ENCODE data around the gene ST6GALNAC5.

ST6GALNAC5 gene

DNA sequence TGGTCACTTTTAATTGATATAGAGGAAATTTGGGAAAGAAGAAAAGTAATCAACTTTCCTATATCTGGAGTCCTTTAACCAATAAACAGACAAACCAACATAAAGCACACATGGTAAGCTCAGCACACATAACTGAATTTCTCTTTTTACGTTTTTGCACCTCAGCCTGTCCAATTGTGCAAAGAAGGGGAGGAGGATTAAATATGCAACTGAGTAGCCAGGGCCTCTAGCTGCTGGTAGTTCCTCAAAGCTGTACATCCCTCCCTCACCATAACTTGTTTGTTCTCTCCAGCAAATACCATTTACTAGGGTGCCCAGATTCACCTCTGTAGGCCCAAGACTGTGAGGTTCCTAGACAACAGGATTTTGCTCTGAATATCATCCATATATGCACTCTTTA lies 25.4 kb downstream of the ST6GALNAC5 start:
- Histone ChIP-seq H2BK120ac (ENCODE audit: low read depth, low read length) (no peak overlapping the region), H3K4ac (ENCODE audit: low read depth in 1 of 2, low read length in 2 of 2) (no peak overlapping the region), H3K27ac (ENCODE audit: low read length, poor library complexity, severe bottlenecking) (no peak overlapping the region), H3K4me2 (ENCODE audit: low read length, poor library complexity, severe bottlenecking) (no peak overlapping the region), H3K4me3 (ENCODE audit: insufficient read depth in 1 of 2, low read depth in 1 of 2, low read length in 2 of 2) (no peak overlapping the region), H3K23ac (ENCODE audit: low read length in 2 of 2) (no peak overlapping the region), H3K9ac (ENCODE audit: low read length) (no peak overlapping the region), H2AFZ (ENCODE audit: low read depth, low read length) (no peak overlapping the region), H3K4me1 (ENCODE audit: control insufficient read depth, insufficient read depth, low read depth, low read length) (no peaks in the 10 kb centered on the region), H3K14ac (ENCODE audit: low read length in 2 of 2) (no peak overlapping the region), H2BK5ac (ENCODE audit: low read depth, low read length, poor library complexity, severe bottlenecking) (no peak overlapping the region), H2BK15ac (ENCODE audit: low read depth, poor library complexity, severe bottlenecking) (no peak overlapping the region), H3K18ac (ENCODE audit: low read depth in 1 of 2, low read length in 2 of 2) (no peak overlapping the region), H3K79me1 (replicated peaks; ENCODE audit: low read length, poor library complexity, severe bottlenecking) (no peaks in the 10 kb centered on the region), H4K8ac (ENCODE audit: low read length) (no peak overlapping the region), H2AK5ac (ENCODE audit: low read length, severe bottlenecking) (no peak overlapping the region), H3K27me3 (ENCODE audit: control insufficient read depth in 1 of 2, insufficient read depth in 1 of 2, low read length in 2 of 2) (no peaks in the 10 kb centered on the region), H3K36me3 (ENCODE audit: control insufficient read depth in 1 of 2, insufficient read depth in 2 of 2, low read depth in 1 of 2, low read length in 2 of 2) (no peaks in the 10 kb centered on the region), H3K9me3 (ENCODE audit: control insufficient read depth, low read length) (peaks cover 4% of the 10 kb centered on the region), H2BK12ac (ENCODE audit: low read length in 2 of 2) (no peak overlapping the region), H4K91ac (ENCODE audit: low read length) (no peak overlapping the region)
- WGBS, result 75% methylated on average over 1 of the region's 1 CpG
- DNase-seq, result no peak

DNA sequence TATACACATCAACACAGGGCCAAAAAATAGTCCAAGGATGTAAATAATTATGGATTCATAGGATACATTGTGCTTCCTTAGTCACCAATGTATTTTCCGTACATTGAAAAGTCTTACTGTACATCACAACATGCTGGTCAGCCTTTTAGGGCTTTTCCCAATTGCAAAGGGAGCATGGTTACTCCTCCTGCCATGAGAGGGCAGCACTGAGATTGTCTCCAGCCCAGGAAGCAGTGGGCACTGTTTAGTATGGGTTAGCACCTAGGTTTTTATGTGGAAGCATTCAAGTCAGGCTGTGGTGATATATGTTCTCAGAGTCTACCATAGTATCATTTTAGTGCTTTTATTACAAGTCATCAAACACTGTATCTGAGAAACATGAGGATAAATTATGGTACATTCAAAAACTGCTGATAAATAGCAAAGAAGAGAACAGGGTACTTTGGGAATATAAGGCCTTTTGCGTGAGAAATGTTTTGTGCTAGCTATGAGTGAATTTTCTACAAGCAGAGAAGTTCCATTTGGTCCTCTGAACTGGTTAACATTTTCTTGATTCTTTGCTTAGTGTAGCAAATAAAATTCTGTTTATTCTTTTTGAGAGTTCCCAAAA lies 34.0 kb downstream of the ST6GALNAC5 start:
- Histone ChIP-seq H3K9ac (ENCODE audit: low read length) (no peak overlapping the region), H3K4me2 (ENCODE audit: low read length, poor library complexity, severe bottlenecking) (no peak overlapping the region), H2BK15ac (ENCODE audit: low read depth, poor library complexity, severe bottlenecking) (no peak overlapping the region), H3K23ac (ENCODE audit: low read length in 2 of 2) (no peak overlapping the region), H2BK12ac (ENCODE audit: low read length in 2 of 2) (no peak overlapping the region), H3K79me1 (replicated peaks; ENCODE audit: low read length, poor library complexity, severe bottlenecking) (no peaks in the 10 kb centered on the region), H2AFZ (ENCODE audit: low read depth, low read length) (no peak overlapping the region), H3K4me1 (ENCODE audit: control insufficient read depth, insufficient read depth, low read depth, low read length) (no peaks in the 10 kb centered on the region), H3K4me3 (ENCODE audit: insufficient read depth in 1 of 2, low read depth in 1 of 2, low read length in 2 of 2) (no peak overlapping the region), H2BK120ac (ENCODE audit: low read depth, low read length) (no peak overlapping the region), H2BK5ac (ENCODE audit: low read depth, low read length, poor library complexity, severe bottlenecking) (no peak overlapping the region), H3K14ac (ENCODE audit: low read length in 2 of 2) (no peak overlapping the region), H3K18ac (ENCODE audit: low read depth in 1 of 2, low read length in 2 of 2) (no peak overlapping the region), H3K9me3 (ENCODE audit: control insufficient read depth, low read length) (no peaks in the 10 kb centered on the region), H4K91ac (ENCODE audit: low read length) (no peak overlapping the region), H3K27ac (ENCODE audit: low read length, poor library complexity, severe bottlenecking) (no peak overlapping the region), H2AK5ac (ENCODE audit: low read length, severe bottlenecking) (no peak overlapping the region), H4K8ac (ENCODE audit: low read length) (no peak overlapping the region), H3K4ac (ENCODE audit: low read depth in 1 of 2, low read length in 2 of 2) (no peak overlapping the region), H3K27me3 (ENCODE audit: control insufficient read depth in 1 of 2, insufficient read depth in 1 of 2, low read length in 2 of 2) (peaks cover 0 to 4% of the 10 kb centered on the region in 2 experiments), H3K36me3 (ENCODE audit: control insufficient read depth in 1 of 2, insufficient read depth in 2 of 2, low read depth in 1 of 2, low read length in 2 of 2) (no peaks in the 10 kb centered on the region)
- peak; percentile 54 for DNase-seq
- 81% methylated on average over 2 of the region's 2 CpGs for WGBS

DNA sequence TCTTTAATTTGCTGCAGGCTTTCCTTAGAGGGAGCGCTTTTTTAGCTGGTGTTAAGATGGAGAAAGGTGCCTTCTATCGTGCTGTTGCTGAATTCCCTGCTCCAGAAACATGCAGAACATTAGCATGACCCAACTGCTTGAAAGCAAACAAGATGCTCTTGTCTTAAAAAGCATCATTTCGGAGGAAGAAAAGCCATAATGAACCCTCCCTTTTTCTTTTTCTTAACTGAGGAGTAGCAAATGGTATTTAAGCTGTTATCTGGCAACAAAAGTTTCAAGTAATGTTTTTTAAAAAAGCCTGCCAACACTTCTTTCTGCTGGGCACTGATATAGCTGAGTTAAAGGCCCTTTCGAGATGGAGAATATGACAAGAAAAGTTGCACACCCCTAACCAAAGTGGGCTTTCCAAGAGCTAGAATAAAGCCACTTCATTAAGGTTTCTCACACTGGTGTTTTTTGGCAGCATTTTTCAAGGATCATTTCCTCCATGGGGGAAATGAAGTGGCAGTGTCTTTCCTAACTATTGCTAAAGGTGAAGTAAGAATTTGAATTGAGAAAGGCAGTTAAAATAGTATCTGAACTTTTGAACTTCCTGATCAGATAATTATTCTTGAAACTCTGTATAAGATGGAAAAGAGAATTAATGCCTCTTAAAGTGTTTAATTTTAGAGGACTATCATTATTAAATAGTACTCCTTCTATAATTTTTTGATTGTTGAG lies 38.8 kb downstream of the ST6GALNAC5 start:
- no peak overlapping the region for H3K9ac ChIP-seq (ENCODE audit: low read length)

DNA sequence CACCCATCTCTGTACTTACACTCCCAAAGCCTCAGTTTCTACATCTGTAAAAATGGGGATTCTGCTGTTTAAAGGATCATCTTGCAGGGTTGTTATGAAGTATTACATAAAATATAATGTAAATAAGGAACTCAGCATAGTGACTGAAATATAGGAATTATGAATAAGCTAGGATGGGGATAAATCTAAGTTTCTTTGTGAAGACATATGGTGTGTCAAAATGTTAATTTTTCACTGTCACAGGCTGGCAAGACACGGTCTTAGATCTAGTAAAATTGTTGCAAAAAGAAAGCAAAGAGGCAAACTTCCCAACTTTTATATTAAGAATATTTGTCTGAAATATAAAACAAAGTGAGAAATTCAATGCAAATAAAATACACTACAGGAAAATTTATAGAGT lies 42.0 kb downstream of the ST6GALNAC5 start:
- Histone ChIP-seq H2BK15ac (ENCODE audit: low read depth, poor library complexity, severe bottlenecking) (no peak overlapping the region), H3K18ac (ENCODE audit: low read depth in 1 of 2, low read length in 2 of 2) (no peak overlapping the region)

More for the DNA sequence above, 38.8 kb downstream of the ST6GALNAC5 start:
- no peak overlapping the region for H3K18ac ChIP-seq (ENCODE audit: low read depth in 1 of 2, low read length in 2 of 2)
- H3K27me3 ChIP-seq (ENCODE audit: control insufficient read depth in 1 of 2, insufficient read depth in 1 of 2, low read length in 2 of 2), result peaks cover 0 to 4% of the 10 kb centered on the region in 2 experiments
- no peak overlapping the region for H3K4me3 ChIP-seq (ENCODE audit: insufficient read depth in 1 of 2, low read depth in 1 of 2, low read length in 2 of 2)
- H3K4me2 ChIP-seq (ENCODE audit: low read length, poor library complexity, severe bottlenecking), result no peak overlapping the region
- H3K27ac ChIP-seq (ENCODE audit: low read length, poor library complexity, severe bottlenecking), result no peak overlapping the region
- no peak overlapping the region for H2AK5ac ChIP-seq (ENCODE audit: low read length, severe bottlenecking)
- no peak overlapping the region for H4K91ac ChIP-seq (ENCODE audit: low read length)
- H3K23ac ChIP-seq (ENCODE audit: low read length in 2 of 2), result no peak overlapping the region
- H3K14ac ChIP-seq (ENCODE audit: low read length in 2 of 2), result no peak overlapping the region
- no peaks in the 10 kb centered on the region for H3K79me1 ChIP-seq (replicated peaks; ENCODE audit: low read length, poor library complexity, severe bottlenecking)
- no peaks in the 10 kb centered on the region for H3K36me3 ChIP-seq (ENCODE audit: control insufficient read depth in 1 of 2, insufficient read depth in 2 of 2, low read depth in 1 of 2, low read length in 2 of 2)
- no peak overlapping the region for H2BK15ac ChIP-seq (ENCODE audit: low read depth, poor library complexity, severe bottlenecking)
- no peak overlapping the region for H3K4ac ChIP-seq (ENCODE audit: low read depth in 1 of 2, low read length in 2 of 2)
- no peak overlapping the region for H2BK5ac ChIP-seq (ENCODE audit: low read depth, low read length, poor library complexity, severe bottlenecking)
- DNase-seq, result no peak
- H2BK12ac ChIP-seq (ENCODE audit: low read length in 2 of 2), result no peak overlapping the region
- 73% methylated on average over 3 of the region's 4 CpGs for WGBS
- H3K9me3 ChIP-seq (ENCODE audit: control insufficient read depth, low read length), result no peaks in the 10 kb centered on the region
- no peak overlapping the region for H2BK120ac ChIP-seq (ENCODE audit: low read depth, low read length)
- no peak overlapping the region for H4K8ac ChIP-seq (ENCODE audit: low read length)
- H2AFZ ChIP-seq (ENCODE audit: low read depth, low read length), result no peak overlapping the region
- no peaks in the 10 kb centered on the region for H3K4me1 ChIP-seq (ENCODE audit: control insufficient read depth, insufficient read depth, low read depth, low read length)

More for the DNA sequence above, 42.0 kb downstream of the ST6GALNAC5 start:
- no peak for DNase-seq
- no peak overlapping the region for H3K14ac ChIP-seq (ENCODE audit: low read length in 2 of 2)
- no peak overlapping the region for H4K91ac ChIP-seq (ENCODE audit: low read length)
- peaks cover 0 to 4% of the 10 kb centered on the region in 2 experiments for H3K27me3 ChIP-seq (ENCODE audit: control insufficient read depth in 1 of 2, insufficient read depth in 1 of 2, low read length in 2 of 2)
- no peak overlapping the region for H2BK12ac ChIP-seq (ENCODE audit: low read length in 2 of 2)
- H3K36me3 ChIP-seq (ENCODE audit: control insufficient read depth in 1 of 2, insufficient read depth in 2 of 2, low read depth in 1 of 2, low read length in 2 of 2), result no peaks in the 10 kb centered on the region
- WGBS, result 50% methylated on average over 1 of the region's 1 CpG
- H3K4ac ChIP-seq (ENCODE audit: low read depth in 1 of 2, low read length in 2 of 2), result no peak overlapping the region
- H3K4me2 ChIP-seq (ENCODE audit: low read length, poor library complexity, severe bottlenecking), result no peak overlapping the region
- H3K4me3 ChIP-seq (ENCODE audit: insufficient read depth in 1 of 2, low read depth in 1 of 2, low read length in 2 of 2), result no peak overlapping the region
- H2BK120ac ChIP-seq (ENCODE audit: low read depth, low read length), result no peak overlapping the region
- no peak overlapping the region for H2BK5ac ChIP-seq (ENCODE audit: low read depth, low read length, poor library complexity, severe bottlenecking)
- no peak overlapping the region for H2AK5ac ChIP-seq (ENCODE audit: low read length, severe bottlenecking)
- no peak overlapping the region for H2AFZ ChIP-seq (ENCODE audit: low read depth, low read length)
- H3K9me3 ChIP-seq (ENCODE audit: control insufficient read depth, low read length), result no peaks in the 10 kb centered on the region
- no peak overlapping the region for H3K23ac ChIP-seq (ENCODE audit: low read length in 2 of 2)
- no peaks in the 10 kb centered on the region for H3K79me1 ChIP-seq (replicated peaks; ENCODE audit: low read length, poor library complexity, severe bottlenecking)
- no peaks in the 10 kb centered on the region for H3K4me1 ChIP-seq (ENCODE audit: control insufficient read depth, insufficient read depth, low read depth, low read length)
- no peak overlapping the region for H3K27ac ChIP-seq (ENCODE audit: low read length, poor library complexity, severe bottlenecking)
- H3K9ac ChIP-seq (ENCODE audit: low read length), result no peak overlapping the region
- no peak overlapping the region for H4K8ac ChIP-seq (ENCODE audit: low read length)
